H9 (cell line): Measurements from ENCODE around the gene HLA-DMA. TPM values are rescaled to one million over a fixed set of nuclear protein-coding genes. Genes with fewer than 3 reads are reported as not detected.

Source experiments
- DNase-seq: peaks from one replicate; pipeline ENCODE4 v3.0.0-alpha.2; 2017
- H2AFZ ChIP-seq: one replicate; pipeline ENCODE4 v1.6.1; 2013; ENCODE audit warnings: mild to moderate bottlenecking, low read length, control low read depth, moderate library complexity
- H2AK5ac ChIP-seq: 2 replicates; pipeline ENCODE4 v1.6.1; 2013; ENCODE audit warnings: low read length, control low read depth, mixed read lengths; ENCODE audit not compliant: insufficient read length
- H2BK120ac ChIP-seq: one replicate; pipeline ENCODE4 v1.6.1; 2013; ENCODE audit warnings: low read depth, mild to moderate bottlenecking, low read length, control low read depth, inconsistent platforms; ENCODE audit not compliant: poor library complexity, severe bottlenecking
- H2BK12ac ChIP-seq: 2 replicates; pipeline ENCODE4 v1.6.1; 2013; ENCODE audit warnings: low read length, control low read depth, mixed read lengths, low read depth; ENCODE audit not compliant: insufficient read length
- H2BK15ac ChIP-seq: 2 replicates; pipeline ENCODE4 v1.6.1; 2013; ENCODE audit warnings: low read depth, low read length, control low read depth
- H2BK20ac ChIP-seq: one replicate; pipeline ENCODE4 v1.6.1; 2013; ENCODE audit warnings: low read depth, mild to moderate bottlenecking, low read length, control low read depth, inconsistent platforms; ENCODE audit not compliant: poor library complexity, severe bottlenecking
- H2BK5ac ChIP-seq: 2 replicates; pipeline ENCODE4 v1.6.1; 2013; ENCODE audit warnings: low read length, control low read depth, mixed read lengths; ENCODE audit not compliant: insufficient read length
- H3K14ac ChIP-seq: 2 replicates; pipeline ENCODE4 v1.6.1; 2013; ENCODE audit warnings: low read length, control low read depth; ENCODE audit not compliant: insufficient read depth
- H3K18ac ChIP-seq: 2 replicates; pipeline ENCODE4 v1.6.1; 2013; ENCODE audit warnings: low read depth, mild to moderate bottlenecking, mixed read lengths, low read length, control low read depth; ENCODE audit not compliant: insufficient read length
- H3K23ac ChIP-seq: 2 replicates; pipeline ENCODE4 v1.6.1; 2013; ENCODE audit warnings: low read length, control low read depth, mixed read lengths, low read depth; ENCODE audit not compliant: insufficient read length
- H3K23me2 ChIP-seq: 2 replicates; pipeline ENCODE4 v1.6.1; 2013; ENCODE audit warnings: low read depth, mild to moderate bottlenecking, mixed read lengths, low read length, control low read depth; ENCODE audit not compliant: insufficient read length, poor library complexity, severe bottlenecking
- H3K27ac ChIP-seq: 2 replicates; pipeline ENCODE4 v1.5.1; 2013; ENCODE audit warnings: low read length, control low read depth, mixed read lengths, low read depth; ENCODE audit not compliant: insufficient read length
- H3K27me3 ChIP-seq: 2 replicates; pipeline ENCODE4 v1.6.1; 2013; ENCODE audit warnings: low read length, control low read depth, inconsistent platforms; ENCODE audit not compliant: insufficient read depth
- H3K4ac ChIP-seq: 2 replicates; pipeline ENCODE4 v1.6.1; 2013; ENCODE audit warnings: low read depth, mild to moderate bottlenecking, control low read depth, inconsistent platforms, low read length, moderate library complexity
- H3K4me1 ChIP-seq: 2 replicates; pipeline ENCODE4 v1.6.1; 2013; ENCODE audit warnings: low read length, control low read depth, inconsistent platforms; ENCODE audit not compliant: insufficient read depth
- H3K4me2 ChIP-seq: 2 replicates; pipeline ENCODE4 v1.6.1; 2013; ENCODE audit warnings: low read length, control low read depth, mixed read lengths; ENCODE audit not compliant: insufficient read length, insufficient read depth
- H3K56ac ChIP-seq: 2 replicates; pipeline ENCODE4 v1.6.1; 2013; ENCODE audit warnings: low read depth, mild to moderate bottlenecking, mixed read lengths, low read length, control low read depth; ENCODE audit not compliant: insufficient read length
- H3K79me1 ChIP-seq: 2 replicates; pipeline ENCODE4 v1.6.1; 2013; ENCODE audit warnings: low read depth, mild to moderate bottlenecking, moderate library complexity, low read length, control low read depth, inconsistent platforms; ENCODE audit not compliant: insufficient read depth, poor library complexity, severe bottlenecking
- H3K79me2 ChIP-seq: 2 replicates; pipeline ENCODE4 v1.6.1; 2013; ENCODE audit warnings: low read length, control low read depth, inconsistent platforms; ENCODE audit not compliant: insufficient read depth
- H3K9ac ChIP-seq: 2 replicates; pipeline ENCODE4 v1.6.1; 2013; ENCODE audit warnings: low read length, control low read depth, mixed read lengths; ENCODE audit not compliant: insufficient read length; ENCODE audit errors: extremely low read depth
- H3K9me3 ChIP-seq: one replicate; pipeline ENCODE4 v1.6.1; 2013; ENCODE audit warnings: low read depth, low read length, inconsistent platforms; ENCODE audit not compliant: control insufficient read depth
- H3T11ph ChIP-seq: one replicate; pipeline ENCODE4 v1.6.1; 2013; ENCODE audit warnings: mild to moderate bottlenecking, low read length, control low read depth, inconsistent platforms
- H4K20me1 ChIP-seq: one replicate; pipeline ENCODE4 v1.6.1; 2013; ENCODE audit not compliant: control insufficient read depth, insufficient read length, insufficient read depth
- H4K5ac ChIP-seq: 2 replicates; pipeline ENCODE4 v1.6.1; 2013; ENCODE audit warnings: low read depth, mild to moderate bottlenecking, mixed read lengths, low read length, control low read depth; ENCODE audit not compliant: insufficient read length
- H4K8ac ChIP-seq: replicated peaks from 2 replicates; pipeline ENCODE4 v1.6.1; 2013; ENCODE audit warnings: low read length, control low read depth, mixed read lengths, low read depth; ENCODE audit not compliant: insufficient read length
- H4K91ac ChIP-seq: 2 replicates; pipeline ENCODE4 v1.6.1; 2013; ENCODE audit warnings: low read depth, mild to moderate bottlenecking, moderate library complexity, mixed read lengths, low read length, control low read depth; ENCODE audit not compliant: insufficient read length
- H3K27ac Mint-ChIP-seq, 3 experiments: 2 replicates in 2 of 3; 3 replicates in 1 of 3; pipeline ENCODE4 v1.8.0; 2020 to 2021; ENCODE audit warnings: mixed read lengths in 3 of 3, mild to moderate bottlenecking in 1 of 3, moderate library complexity in 1 of 3
- H3K27me3 Mint-ChIP-seq: 2 replicates; pipeline ENCODE4 v1.8.0; 2021; ENCODE audit warnings: low read depth, mild to moderate bottlenecking, moderate library complexity, mixed read lengths
- H3K36me3 Mint-ChIP-seq, 3 experiments: 2 replicates in 2 of 3; 3 replicates in 1 of 3; pipeline ENCODE4 v1.8.0; 2020 to 2021; ENCODE audit warnings: low read depth in 3 of 3, mixed read lengths in 3 of 3; ENCODE audit not compliant: insufficient read depth in 1 of 3
- H3K4me1 Mint-ChIP-seq, 2 experiments: 2 replicates each; pipeline ENCODE4 v1.8.0; 2020; ENCODE audit warnings: mixed read lengths in 2 of 2
- H3K4me3 Mint-ChIP-seq, 2 experiments: 2 replicates in 1 of 2; 3 replicates in 1 of 2; pipeline ENCODE4 v1.8.0; 2020 to 2021; ENCODE audit warnings: mild to moderate bottlenecking in 2 of 2, mixed read lengths in 2 of 2, moderate library complexity in 1 of 2
- H3K9me3 Mint-ChIP-seq, 2 experiments: 2 replicates in 1 of 2; 3 replicates in 1 of 2; pipeline ENCODE4 v1.8.0; 2020; ENCODE audit warnings: mild to moderate bottlenecking in 2 of 2, mixed read lengths in 2 of 2, moderate library complexity in 1 of 2
- CTCF ChIP-seq: fragments of 200-600 bp; sonication (generic); conservative IDR thresholded peaks from 3 replicates; pipeline ENCODE4 v1.8.0; 2021; ENCODE audit warnings: antibody characterized with exemption, mild to moderate bottlenecking
- WGBS: extraction: QIAGEN DNeasy Blood & Tissue Kit; methylation state at CpG from one replicate; pipeline ENCODE4 v1.1.7; 2013; ENCODE audit warnings: missing lambda C conversion rate, low lambda C conversion rate, mixed read lengths; ENCODE audit not compliant: insufficient read length; ENCODE audit errors: extremely low coverage; 5-methylcytosine and 5-hydroxymethylcytosine counted together
- total RNA-seq: library from RNA; stranded (reverse); gene quantifications from 2 replicates; pipeline ENCODE4 v1.2.1, GENCODE V29; 2021

The HLA-DMA gene
- total RNA-seq, 1 experiment from 2014 or later, result 7.5 TPM

DNA sequence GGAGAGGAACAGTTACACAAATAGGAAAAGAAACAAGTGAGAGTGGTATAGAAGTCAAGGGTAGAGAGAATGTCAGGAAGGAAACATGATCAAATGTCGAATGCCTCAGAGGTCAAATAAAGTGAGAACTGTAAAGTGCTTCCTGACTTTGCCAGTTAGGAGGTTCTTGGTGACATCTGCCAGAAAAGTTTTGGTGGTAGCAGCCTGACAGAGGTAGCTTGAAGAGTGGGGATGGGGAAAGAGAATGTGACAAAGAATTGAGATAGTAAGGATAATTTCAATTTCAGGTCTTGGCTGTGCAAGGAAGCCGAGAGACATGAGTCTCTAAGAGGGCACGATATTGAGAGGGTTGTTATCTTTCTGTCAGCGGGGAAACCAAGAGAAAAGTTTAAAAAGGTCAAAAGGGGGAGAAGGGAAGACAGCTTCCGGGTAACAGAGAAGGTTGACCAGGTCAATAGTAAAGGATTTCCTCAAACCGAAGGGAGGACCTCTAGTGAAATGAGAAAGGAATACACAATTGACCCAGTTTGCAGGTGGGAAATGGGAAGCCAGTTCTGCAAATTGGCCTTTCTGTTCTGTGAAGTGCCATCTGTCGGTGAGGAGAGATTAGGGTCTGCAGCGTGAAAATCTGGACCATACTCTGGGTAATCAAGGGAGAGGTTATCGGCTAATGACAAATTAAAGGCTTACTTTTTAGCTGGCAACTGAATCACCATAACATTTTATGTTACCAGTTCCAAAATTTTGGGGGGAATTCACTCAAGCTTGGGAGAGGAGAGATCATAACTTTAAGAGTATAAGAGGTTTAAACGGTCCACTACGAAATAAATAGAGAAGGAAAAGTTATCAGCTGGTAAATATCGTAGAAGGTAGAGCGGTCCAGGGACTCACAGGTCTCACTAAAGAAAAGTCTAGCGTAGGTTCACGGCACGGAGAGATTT lies 14.5 kb upstream of the HLA-DMA start:
- peak overlapping the region; percentile 65 to 86 (median 81) for H3K27ac Mint-ChIP-seq
- Histone ChIP-seq H3K79me1 (no peaks in the 10 kb centered on the region), H3K9me3 (no peaks in the 10 kb centered on the region), H3K27ac (no peak overlapping the region), H3K23ac (no peak overlapping the region), H2BK20ac (no peak overlapping the region), H2BK12ac (no peak overlapping the region), H3K4me2 (peak overlapping the region; percentile 69), H4K5ac (no peak overlapping the region), H4K8ac (no peak overlapping the region), H3K4ac (no peak overlapping the region), H2AFZ (no peak overlapping the region), H3K14ac (no peak overlapping the region), H3K4me1 (no peaks in the 10 kb centered on the region), H2AK5ac (no peak overlapping the region), H3K79me2 (peaks cover 3% of the 10 kb centered on the region; the same call in 1 of the 2 replicates), H4K20me1 (no peaks in the 10 kb centered on the region), H2BK5ac (no peak overlapping the region), H3K27me3 (no peaks in the 10 kb centered on the region), H2BK120ac (no peak overlapping the region), H2BK15ac (no peak overlapping the region), H3K9ac (peak overlapping the region; percentile 78), H3T11ph (no peak overlapping the region), H4K91ac (no peak overlapping the region), H3K18ac (no peak overlapping the region), H3K56ac (no peak overlapping the region), H3K23me2 (peaks cover 11% of the 10 kb centered on the region)
- H3K27me3 Mint-ChIP-seq, result peaks cover 1% of the 10 kb centered on the region; the same call in 1 of the 2 replicates
- peaks cover 19 to 25% (median 20%) of the 10 kb centered on the region in 3 experiments for H3K36me3 Mint-ChIP-seq
- DNase-seq, result peak; percentile 65
- H3K9me3 Mint-ChIP-seq, result peaks cover 0 to 3% of the 10 kb centered on the region in 2 experiments; a peak in 2 of 5 replicates
- WGBS, result no CpG with 5 or more reads among the region's 16 CpGs
- TF ChIP-seq CTCF, result peak; percentile 66
- peak overlapping the region; percentile 96 for H3K4me3 Mint-ChIP-seq
- H3K4me1 Mint-ChIP-seq, result peaks cover 10 to 13% of the 10 kb centered on the region in 2 experiments
